LHCN-M2 (cell line): ENCODE data around the gene CDC42EP1. TPM values are rescaled to one million over a fixed set of nuclear protein-coding genes. Genes with fewer than 3 reads are reported as not detected.

ENCODE experiments used
- DNase-seq: peaks from one replicate; pipeline ENCODE4 v3.0.0-alpha.2; 2012; ENCODE audit warnings: low read depth
- total RNA-seq: library from RNA; depleted of rRNA; stranded (reverse); fragments of >200 nt; gene quantifications from 2 replicates; pipeline ENCODE4 v1.2.3, GENCODE V29; 2014; rRNA removed

Gene CDC42EP1
- total RNA-seq, 1 experiment from 2014 or later: 49.0 TPM

DNA sequence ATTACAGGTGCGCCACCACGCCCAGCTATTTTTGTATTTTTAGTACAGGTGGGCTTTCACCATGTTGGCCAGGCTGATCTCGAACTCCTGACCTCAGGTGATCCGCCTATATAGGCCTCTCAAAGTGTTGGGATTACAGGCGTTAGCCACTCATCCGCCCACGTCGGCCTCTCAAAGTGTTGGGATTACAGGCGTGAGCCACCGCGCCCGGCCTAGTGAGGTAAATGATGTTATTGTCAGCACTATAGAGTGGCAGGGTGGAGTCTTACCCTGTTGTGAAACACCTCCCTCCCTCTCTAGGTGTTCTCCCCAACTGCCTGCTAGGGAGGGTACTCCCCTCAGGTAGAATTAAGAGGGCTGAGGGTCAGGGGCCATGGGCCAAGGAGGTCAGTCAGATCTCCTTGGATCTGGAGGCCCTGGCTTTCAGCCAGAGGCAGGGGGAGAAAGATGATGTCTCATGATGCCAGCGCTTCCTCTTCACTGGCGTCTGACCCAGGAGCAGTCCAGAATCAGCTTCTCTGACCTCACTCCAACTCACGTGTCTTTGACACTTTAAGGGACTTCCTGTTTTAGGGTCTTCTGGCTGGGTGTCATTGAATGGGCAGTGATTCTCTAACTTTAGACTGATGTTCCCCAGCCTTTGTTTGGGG, 50.3 kb downstream of the CDC42EP1 start:
- DNase-seq: no peak

GRCh38 chr22:37611207-37611606, 50.9 kb downstream of the CDC42EP1 start:
- DNase-seq: no peak

DNA sequence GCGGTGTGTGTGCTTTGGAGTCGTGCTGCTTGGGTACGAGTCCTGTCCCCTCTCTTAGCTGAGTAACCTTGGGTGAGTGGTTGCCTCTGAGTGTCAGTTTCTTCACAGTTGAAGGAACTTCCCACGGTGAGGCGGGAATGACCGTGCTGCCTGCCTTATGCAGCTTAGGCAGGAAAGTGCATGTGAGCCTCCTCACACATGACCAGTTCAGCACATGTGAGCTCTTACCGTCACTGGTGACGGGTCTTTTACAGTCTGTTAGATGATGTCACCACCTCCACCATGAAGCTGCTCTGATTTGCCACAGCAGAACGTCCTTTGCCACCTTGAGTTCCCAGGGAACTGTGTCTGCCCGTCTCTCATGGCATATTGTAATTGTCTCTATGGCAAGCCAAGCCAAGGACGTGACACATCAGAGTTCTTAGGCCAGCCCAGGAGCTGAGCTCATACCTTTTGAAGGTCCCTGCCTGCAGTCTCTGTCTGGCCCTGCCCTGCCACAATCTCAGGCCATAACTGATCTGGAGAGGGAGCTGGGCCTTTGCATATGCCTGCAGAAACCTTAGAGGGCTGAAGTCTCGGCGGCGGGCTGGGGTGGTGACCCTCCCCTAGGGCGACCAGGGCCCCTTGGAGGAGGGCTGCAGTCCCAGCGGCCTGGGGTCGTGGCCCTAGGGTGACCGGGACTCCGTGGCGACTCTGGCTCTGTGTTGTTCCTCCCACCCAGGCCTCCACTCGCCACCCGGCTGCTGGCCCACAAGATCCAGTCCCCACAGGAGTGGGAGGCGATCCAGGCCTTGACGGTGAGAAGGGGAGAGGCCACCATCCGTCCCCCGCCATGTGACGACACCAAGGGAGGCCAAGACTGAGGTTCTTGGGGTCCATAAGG, 56.2 kb downstream of the CDC42EP1 start:
- no peak for DNase-seq

GRCh38 chr22:37617431-37617830, 57.2 kb downstream of the CDC42EP1 start:
- DNase-seq: no peak

DNA sequence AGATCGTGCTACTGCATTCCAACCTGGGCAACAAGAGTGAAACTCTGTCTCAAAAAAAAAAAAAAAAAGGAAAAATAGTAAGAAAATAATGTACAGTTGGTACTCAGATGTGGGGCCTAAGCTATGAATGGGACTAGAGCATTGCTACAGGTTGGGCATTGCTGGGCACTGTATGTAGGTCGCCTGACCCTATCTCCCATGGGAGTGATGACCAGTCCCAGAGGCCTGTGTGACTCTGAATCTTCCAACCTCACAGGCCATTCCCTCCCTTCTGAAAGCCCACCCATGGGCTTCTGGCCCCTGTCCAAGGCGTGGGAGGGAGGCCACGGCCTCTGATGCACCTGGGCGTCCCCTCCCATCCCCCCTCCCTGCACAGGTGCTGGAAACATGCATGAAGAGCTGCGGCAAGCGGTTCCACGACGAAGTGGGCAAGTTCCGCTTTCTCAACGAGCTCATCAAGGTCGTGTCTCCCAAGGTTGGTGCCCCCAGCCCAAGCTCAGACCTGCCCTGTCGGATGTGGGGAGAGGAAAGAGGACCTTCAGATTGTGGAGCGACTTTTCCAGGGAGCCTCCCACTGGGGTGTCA, 57.9 kb downstream of the CDC42EP1 start:
- no peak for DNase-seq

GRCh38 chr22:37618674-37619073, 58.4 kb downstream of the CDC42EP1 start:
- DNase-seq: no peak

Other genes starting within 250 kb of the CDC42EP1 start
- 0.17 and 0.32 TPM in 2 replicates for gene ELFN2, start 133.0 kb upstream of the CDC42EP1 start, total RNA-seq
- 0.17 and 1.3 TPM in 2 replicates for gene MFNG, start 74.1 kb upstream of the CDC42EP1 start, total RNA-seq
- gene CARD10, start 41.1 kb upstream of the CDC42EP1 start, total RNA-seq: 22.4 and 23.0 TPM in 2 replicates
- gene LGALS2, start 19.6 kb downstream of the CDC42EP1 start, total RNA-seq: not detected in 2 replicates
- gene GGA1, start 48.4 kb downstream of the CDC42EP1 start, total RNA-seq: 53.3 and 58.4 TPM in 2 replicates
- 1.7 and 3.5 TPM in 2 replicates for gene SH3BP1, start 79.2 kb downstream of the CDC42EP1 start, total RNA-seq
- gene PDXP, start 98.2 kb downstream of the CDC42EP1 start, total RNA-seq: 38.7 and 45.1 TPM in 2 replicates
- 5,161 and 10,139 TPM in 2 replicates for gene LGALS1, start 115.2 kb downstream of the CDC42EP1 start, total RNA-seq
- gene NOL12, start 125.9 kb downstream of the CDC42EP1 start, total RNA-seq: 45.1 and 53.9 TPM in 2 replicates
- gene TRIOBP, start 136.6 kb downstream of the CDC42EP1 start, total RNA-seq: 128 and 137 TPM in 2 replicates
- gene GCAT, start 247.5 kb downstream of the CDC42EP1 start, total RNA-seq: 21.2 and 23.4 TPM in 2 replicates